ENCODE data around the gene FZR1. TPM values are rescaled to one million over a fixed set of nuclear protein-coding genes. Genes with fewer than 3 reads are reported as not detected.

Gene FZR1
- total and polyA plus RNA-seq, 2 of the 4 experiments (the other 2 are of a cell fraction) = 21.5 to 47.8 TPM

- Histone ChIP-seq H3K4me3 (ENCODE audit: insufficient read depth, low read depth, low read length) (no peak overlapping the region), H3K36me3 (ENCODE audit: control insufficient read depth, insufficient read depth, low read length) (peaks cover 61% of the 10 kb centered on the region), H2BK15ac (ENCODE audit: low read depth, low read length) (no peak overlapping the region), H3K23ac (ENCODE audit: low read depth, low read length) (no peak overlapping the region), H2AK9ac (replicated peaks; ENCODE audit: low read depth, low read length, poor library complexity) (no peak overlapping the region), H3K4ac (ENCODE audit: low read depth, low read length) (no peak overlapping the region), H2BK120ac (ENCODE audit: low read depth, low read length) (no peak overlapping the region), H4K91ac (ENCODE audit: insufficient read depth, low read depth, low read length) (no peak overlapping the region), H3K56ac (ENCODE audit: extremely low read depth, insufficient read depth, low read length) (no peak overlapping the region), H3K79me1 (ENCODE audit: low read depth in 1 of 2, low read length in 2 of 2) (peaks cover 9 to 31% of the 10 kb centered on the region in 2 experiments; a peak in 3 of 4 replicates), H3K9me1 (ENCODE audit: insufficient read depth, low read length) (0 out of 2 replicates have a peak, but pooled peaks cover 2% of the 10 kb centered on the region), H4K20me1 (ENCODE audit: insufficient read depth, low read length) (peaks cover 30% of the 10 kb centered on the region), H2BK5ac (ENCODE audit: low read depth, low read length, poor library complexity, severe bottlenecking) (no peak overlapping the region), H3K27me3 (ENCODE audit: control insufficient read depth, insufficient read depth, low read length) (no peaks in the 10 kb centered on the region), H2BK20ac (ENCODE audit: low read depth, low read length) (no peak overlapping the region), H3K27ac (ENCODE audit: insufficient read depth, low read length) (no peak overlapping the region), H3K9me3 (ENCODE audit: control insufficient read depth, insufficient read depth, low read length) (no peaks in the 10 kb centered on the region), H2AK5ac (ENCODE audit: low read depth, low read length) (no peak overlapping the region), H4K8ac (ENCODE audit: low read depth in 2 of 2, low read length in 2 of 2) (no peak overlapping the region), H4K5ac (ENCODE audit: low read depth, low read length) (no peak overlapping the region), H3K18ac (ENCODE audit: low read depth, low read length) (no peak overlapping the region), H3K14ac (replicated peaks; ENCODE audit: low read depth, low read length) (no peak overlapping the region), H3K4me2 (ENCODE audit: low read depth, low read length) (no peak overlapping the region), H3K9ac (ENCODE audit: low read depth, low read length) (no peak overlapping the region), H3K4me1 (ENCODE audit: control insufficient read depth, insufficient read depth, low read length) (no peaks in the 10 kb centered on the region), H2AFZ (replicated peaks; ENCODE audit: low read length, poor library complexity) (peak overlapping the region; percentile 43)
- in situ Hi-C loops (cut with MboI; ENCODE audit: low sequenced_read_pairs) = no loop called here
- dilution Hi-C loops (cut with HindIII; ENCODE audit: low sequenced_read_pairs, unreplicated experiment) = no loop called here
- ChIA-PET POLR2A (ENCODE audit: unreplicated experiment) (no interaction called here), CTCF (no interaction called here)
- no peak for ATAC-seq (ENCODE audit: low read depth)
- BruUV-seq (replicated peaks) = TSS peak; percentile 50
- TF ChIP-seq SMC3 (IDR thresholded peaks at IDR 0.05; ENCODE audit: low read depth, low read length) (no peak), NFE2L2 (IDR thresholded peaks at IDR 0.05; ENCODE audit: low read depth, low read length) (no peak)
- DNase-seq = no peak
- intact Hi-C loops (cut with micrococcal nuclease) = no loop called here
- 100% methylated on average over 7 of the region's 9 CpGs; no CpG with 5 or more reads in 1 of the 2 experiments for WGBS, 2 experiments (ENCODE audit: extremely low coverage in 2 of 2, insufficient read length in 1 of 2)
Observed at GRCh38 chr19:3535235-3535535, 29.1 kb downstream of the FZR1 start.

Measured in IMR-90 (cell line).